GM18502 (cell line): Measurements from ENCODE around the gene EIF2S3.
A peak's percentile ranks its signal among the peaks of the same experiment; 100 is the strongest.

ENCODE experiments used
- ATAC-seq: cut with Tn5 transposase; IDR thresholded peaks from one replicate; pipeline ENCODE4 v1.9.1; 2021; ENCODE audit warnings: mild to moderate bottlenecking; ENCODE audit not compliant: unreplicated experiment, poor library complexity

Gene EIF2S3

GRCh38 chrX:24054182-24055042 is at the start of gene EIF2S3:
Gene EIF2S3 (plus strand): TSS chrX:24054956. CDS start chrX:24054969, 13 bp downstream.
- peak; percentile 94 for ATAC-seq

GRCh38 chrX:24005028-24005427 is 49.7 kb upstream of the EIF2S3 start:
- peak; percentile 41 for ATAC-seq

- ATAC-seq, result no peak
Measured at GRCh38 chrX:24005867-24006266, 48.9 kb upstream of the EIF2S3 start.

GRCh38 chrX:24012266-24012665 is 42.5 kb upstream of the EIF2S3 start:
- ATAC-seq, result no peak

GRCh38 chrX:24014388-24015018 is 40.3 kb upstream of the EIF2S3 start:
- peak; percentile 78 for ATAC-seq

GRCh38 chrX:24017674-24018073 is 37.1 kb upstream of the EIF2S3 start:
- ATAC-seq, result no peak

- no peak for ATAC-seq
Measured at GRCh38 chrX:24018809-24019208, 35.9 kb upstream of the EIF2S3 start.

- ATAC-seq, result no peak
Measured at GRCh38 chrX:24019448-24019847, 35.3 kb upstream of the EIF2S3 start.

GRCh38 chrX:24020306-24020876 is 34.4 kb upstream of the EIF2S3 start:
- no peak for ATAC-seq

- ATAC-seq, result no peak
Measured at GRCh38 chrX:24023544-24023943, 31.2 kb upstream of the EIF2S3 start.

GRCh38 chrX:24023972-24024669 is 30.6 kb upstream of the EIF2S3 start:
- no peak for ATAC-seq

- ATAC-seq, result peak; percentile 85
Measured at GRCh38 chrX:24024819-24025740, 29.7 kb upstream of the EIF2S3 start.

- peak; percentile 37 for ATAC-seq
Measured at GRCh38 chrX:24025741-24026403, 28.9 kb upstream of the EIF2S3 start.

- ATAC-seq, result no peak
Measured at GRCh38 chrX:24026432-24026831, 28.3 kb upstream of the EIF2S3 start.

GRCh38 chrX:24027086-24027485 is 27.7 kb upstream of the EIF2S3 start, which contains the start of gene KLHL15:
Gene KLHL15 (minus strand): TSS chrX:24027186. CDS start chrX:24006693, 20,493 bp downstream.
- ATAC-seq, result no peak

GRCh38 chrX:24027985-24028384 is 26.8 kb upstream of the EIF2S3 start:
- no peak for ATAC-seq

- ATAC-seq, result no peak
Measured at GRCh38 chrX:24030597-24030996, 24.2 kb upstream of the EIF2S3 start.

GRCh38 chrX:24034485-24034884 is 20.3 kb upstream of the EIF2S3 start:
- ATAC-seq, result no peak

GRCh38 chrX:24037729-24038128 is 17.0 kb upstream of the EIF2S3 start:
- no peak for ATAC-seq
